T1000 (cell line): ENCODE measurements around the gene THSD4.
"Not testable (repeated sequence)": the region's sequence is repeated elsewhere in the genome, so short reads cannot be mapped to it uniquely, and the experiment has no call there.

Source experiments
- DNase-seq: peaks from one replicate; lab custom pipeline; 2025; ENCODE audit warnings: mixed read lengths; lab: John Stamatoyannopoulos, UW

Gene THSD4

DNA sequence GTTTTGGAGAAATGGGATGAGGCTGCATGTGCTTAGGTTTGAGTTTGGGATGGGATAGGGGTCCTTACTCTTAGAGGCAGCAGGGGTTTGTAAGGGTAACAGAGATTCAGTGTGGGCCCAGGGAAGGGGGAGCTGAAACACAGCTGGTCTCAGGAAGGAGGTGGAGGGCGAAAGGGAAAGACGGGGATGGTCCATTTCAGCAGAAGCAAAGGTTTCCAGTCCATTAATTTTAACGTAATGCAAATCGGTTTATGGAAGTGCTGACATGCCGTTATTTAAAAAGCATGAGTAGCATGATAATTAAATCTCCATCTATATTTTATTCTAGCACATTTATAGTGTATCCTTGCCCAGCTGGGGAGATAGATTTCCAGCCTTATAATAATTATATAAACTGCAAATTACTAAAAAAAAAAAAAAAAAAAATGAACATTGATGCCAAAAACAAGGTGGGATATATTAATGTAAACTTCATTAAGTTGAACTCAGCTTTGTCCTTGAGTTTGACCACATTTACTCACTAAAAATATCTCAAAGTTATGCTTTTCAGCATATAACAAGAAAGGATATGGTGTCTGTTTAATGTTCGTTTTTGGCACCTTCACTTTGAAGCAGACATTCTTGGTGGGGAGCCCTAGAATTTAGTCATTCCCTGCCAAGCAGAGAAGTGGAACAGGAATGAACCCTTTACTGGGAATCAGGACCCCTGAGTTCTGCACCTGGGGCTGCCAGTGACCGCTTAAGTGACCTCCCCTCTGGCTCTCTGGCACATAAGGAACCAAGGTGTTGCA lies 234.7 kb downstream of the THSD4 start:
- DNase-seq, result no peak

DNA sequence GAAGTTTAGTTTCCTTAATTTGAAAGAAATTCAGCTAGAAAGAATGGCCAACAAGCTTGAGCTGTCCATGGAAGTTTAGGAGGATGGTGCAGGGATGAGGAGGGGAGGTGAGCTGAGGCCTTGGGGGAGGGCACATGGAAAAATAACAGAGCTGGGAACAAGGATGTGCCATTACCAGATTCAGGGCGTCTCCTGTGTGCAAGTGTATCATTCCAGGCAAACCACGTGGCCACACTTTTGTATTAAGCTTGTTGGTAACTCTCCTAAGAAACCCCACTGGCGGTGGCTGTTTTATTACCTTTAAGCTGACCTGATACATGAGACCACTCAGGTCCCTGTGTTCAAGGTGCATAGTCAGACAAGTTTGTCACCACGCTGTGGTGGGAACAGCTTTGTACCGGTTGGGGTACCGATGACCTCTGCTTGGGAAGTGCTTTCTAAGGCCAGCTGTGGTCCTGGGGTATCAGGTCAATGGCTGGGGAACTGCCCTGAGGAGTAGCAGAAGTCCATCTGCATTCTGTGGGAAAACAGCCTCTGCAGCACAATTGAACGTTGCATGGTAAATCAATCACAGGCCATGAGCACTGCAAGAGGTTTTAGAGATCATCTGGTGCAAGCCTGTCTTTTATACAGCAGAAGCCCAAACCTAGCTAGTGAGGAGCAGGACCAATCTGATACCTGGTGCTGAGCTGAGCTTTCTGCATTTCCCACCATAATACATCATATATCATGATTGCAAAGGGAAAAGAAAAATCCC lies 235.5 kb downstream of the THSD4 start:
- no peak for DNase-seq

DNA sequence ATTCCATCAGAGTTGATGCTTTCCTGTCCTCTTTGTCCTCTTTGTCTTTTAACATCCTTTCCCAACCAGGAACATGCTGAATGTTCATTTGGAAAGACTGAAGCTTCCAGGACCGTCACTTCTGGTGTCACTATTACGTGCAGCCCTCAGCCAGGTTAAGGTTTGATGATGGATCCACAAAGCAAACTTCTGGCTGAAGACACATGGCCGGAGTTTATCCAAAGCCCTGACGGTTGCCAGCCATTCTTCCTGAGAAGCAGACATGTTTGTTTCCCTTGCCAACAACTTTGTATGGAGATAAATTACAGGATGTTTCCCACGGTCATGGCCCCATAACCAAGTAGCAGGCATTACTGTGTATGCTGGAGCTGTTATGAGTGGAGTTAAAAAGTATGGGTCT lies 236.9 kb downstream of the THSD4 start:
- DNase-seq, result no peak

GRCh38 chr15:71352765-71353164 lies 237.5 kb downstream of the THSD4 start:
- no peak for DNase-seq

GRCh38 chr15:71353171-71353570 lies 237.9 kb downstream of the THSD4 start:
- DNase-seq, result no peak

DNA sequence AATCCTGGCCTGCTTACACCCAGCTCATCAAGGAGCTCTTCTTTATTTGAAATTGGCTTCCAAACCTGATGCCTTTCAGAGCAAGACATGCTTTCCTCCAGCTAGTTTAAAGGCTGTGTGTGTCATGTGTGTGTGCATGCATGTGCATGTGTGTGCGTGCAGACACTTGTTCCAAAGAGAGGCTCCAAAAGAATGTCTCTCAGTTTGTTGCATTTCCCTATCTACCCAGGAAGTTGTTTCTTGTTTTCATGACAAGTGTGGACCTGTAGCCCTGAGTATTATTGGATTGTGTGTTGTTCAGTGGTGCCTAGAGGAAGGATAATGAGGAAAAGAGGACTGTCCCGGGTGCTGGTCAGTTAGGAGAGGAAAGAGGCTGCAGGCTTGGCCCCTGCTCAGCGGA lies 240.0 kb downstream of the THSD4 start:
- no peak for DNase-seq

- no peak for DNase-seq
Measured at GRCh38 chr15:71357321-71357732, 242.1 kb downstream of the THSD4 start.

DNA sequence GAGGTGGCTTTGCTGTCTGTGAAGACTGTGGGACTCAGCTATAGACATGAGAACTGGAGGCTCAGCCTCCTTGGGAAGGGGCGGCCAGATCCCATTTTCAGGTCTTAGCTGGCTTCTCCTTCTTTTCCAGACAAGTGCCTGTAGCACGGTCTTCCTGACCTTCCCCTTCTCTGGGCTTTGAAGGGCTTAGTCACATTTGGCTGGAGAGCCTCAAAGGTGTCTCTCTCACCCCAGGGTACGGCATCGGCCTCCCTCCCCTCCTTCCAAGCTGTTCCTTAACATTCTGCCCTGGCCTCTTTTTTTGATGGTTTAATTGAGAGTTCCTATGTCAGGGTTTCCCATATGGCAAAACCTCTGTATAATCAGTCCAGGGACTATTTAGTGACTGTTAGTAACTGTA lies 242.7 kb downstream of the THSD4 start:
- no peak for DNase-seq

DNA sequence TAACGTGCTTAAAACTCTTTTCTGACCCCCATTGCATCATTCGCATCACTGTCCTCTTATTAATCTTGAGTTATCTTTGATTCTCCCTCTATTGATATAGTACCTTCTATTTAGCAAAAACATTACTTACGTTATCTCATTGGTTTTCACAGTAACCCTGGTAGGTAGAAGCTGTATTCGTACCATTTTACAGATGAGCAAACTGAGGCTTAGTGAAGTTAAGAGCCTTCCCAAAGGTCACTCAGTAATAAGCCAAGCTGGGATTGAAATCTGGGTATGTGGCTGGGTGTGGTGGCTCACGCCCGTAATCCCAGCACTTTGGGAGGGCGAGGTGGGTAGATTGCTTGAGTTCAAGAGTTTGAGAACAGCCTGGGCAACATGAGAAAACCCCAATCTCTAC lies 244.0 kb downstream of the THSD4 start:
- no peak for DNase-seq

- no peak for DNase-seq
Measured at GRCh38 chr15:71362556-71362955, 247.3 kb downstream of the THSD4 start.

DNA sequence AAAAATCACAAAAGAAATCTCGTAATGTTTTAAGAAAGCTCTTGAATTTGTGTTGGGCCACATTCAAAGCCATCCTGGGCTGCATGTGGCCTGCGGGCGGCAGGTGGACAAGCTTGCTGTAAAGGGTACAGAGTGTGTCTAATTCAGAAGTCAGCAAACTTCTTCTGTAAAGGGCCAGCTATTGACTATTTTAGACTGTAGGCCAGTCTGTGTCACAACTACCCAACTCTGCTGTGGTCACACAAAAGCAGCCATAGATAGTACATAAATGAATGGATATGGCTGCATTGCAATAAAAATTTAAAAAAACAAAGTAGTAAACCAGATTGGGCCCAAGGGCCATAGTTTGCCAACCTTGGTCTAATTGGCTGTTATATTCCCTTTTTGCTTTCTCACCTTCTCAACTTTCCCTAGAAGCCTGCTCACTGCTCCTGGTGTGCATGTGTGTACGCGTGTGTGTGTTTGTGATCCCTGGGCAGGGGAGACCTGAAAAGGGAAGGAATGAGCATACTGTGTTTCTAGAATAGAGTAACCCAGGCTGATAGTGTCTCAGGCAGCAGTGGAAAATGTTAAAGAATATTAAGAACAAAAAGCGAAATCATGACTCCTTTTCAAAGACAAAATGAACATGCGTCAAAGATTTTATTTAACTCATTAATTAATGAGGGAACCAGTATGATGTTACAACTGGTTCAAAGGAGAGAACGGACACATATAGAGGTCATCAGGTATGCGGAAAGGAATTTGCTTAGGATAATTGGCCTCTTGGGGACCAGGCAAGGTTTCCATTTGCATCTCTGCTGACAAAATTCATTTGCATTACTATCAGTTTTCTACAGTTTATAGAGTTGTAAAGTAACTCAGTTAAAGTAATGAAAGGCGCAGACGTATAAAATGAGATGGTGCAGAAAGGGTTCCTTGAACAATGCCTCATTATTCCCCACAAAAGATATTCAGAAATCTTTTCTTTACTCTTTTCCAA lies 248.0 kb downstream of the THSD4 start:
- no peak for DNase-seq

DNA sequence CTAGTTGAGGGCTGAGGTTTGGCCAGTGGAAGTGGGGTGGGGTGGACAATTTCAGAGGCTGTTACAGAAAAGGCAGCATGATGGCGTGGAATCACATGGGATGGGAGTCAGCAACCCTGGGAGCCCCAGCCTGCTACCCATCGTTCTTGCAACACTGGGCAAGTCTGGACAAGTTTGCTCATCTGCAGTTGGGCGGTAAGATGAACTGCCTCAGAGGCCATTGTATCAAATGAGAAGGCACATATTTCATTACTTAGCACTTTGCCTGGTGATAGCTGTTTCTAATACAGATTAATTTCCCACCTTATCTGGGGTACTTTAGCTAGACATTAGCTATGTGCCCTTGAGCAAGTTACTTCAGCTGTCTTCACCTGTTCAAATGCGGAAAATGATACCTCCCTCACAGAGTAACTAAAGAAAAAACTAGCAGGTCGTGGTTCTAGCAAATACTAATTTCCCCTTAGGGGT lies 248.9 kb downstream of the THSD4 start:
- no peak for DNase-seq

GRCh38 chr15:71366522-71366921 lies 251.3 kb downstream of the THSD4 start:
- DNase-seq, result no peak

DNA sequence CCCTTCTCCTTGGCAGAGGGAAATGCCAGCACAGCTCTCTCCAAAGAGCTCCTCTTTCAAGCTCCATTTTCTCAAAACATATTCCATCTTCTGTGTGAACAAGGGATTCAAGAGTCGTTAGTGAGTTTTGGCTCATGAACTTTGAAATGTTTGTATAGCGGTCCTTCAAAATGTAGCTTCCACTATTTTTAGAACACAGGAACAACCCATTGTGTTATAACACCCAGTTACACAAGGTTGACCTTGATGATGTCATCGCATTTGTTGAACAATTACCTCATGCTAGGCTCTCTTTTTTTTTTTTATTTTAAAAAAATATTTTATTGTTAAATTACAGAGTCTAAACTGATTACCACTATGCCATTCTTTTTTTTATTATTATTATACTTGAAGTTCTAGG lies 251.7 kb downstream of the THSD4 start:
- DNase-seq, result no peak

- not testable (repeated sequence) for DNase-seq
Measured at GRCh38 chr15:71367737-71368136, 252.5 kb downstream of the THSD4 start.

- DNase-seq, result not testable (repeated sequence)
Measured at GRCh38 chr15:71372769-71373168, 257.5 kb downstream of the THSD4 start.

GRCh38 chr15:71373917-71374316 lies 258.6 kb downstream of the THSD4 start:
- no peak for DNase-seq

DNA sequence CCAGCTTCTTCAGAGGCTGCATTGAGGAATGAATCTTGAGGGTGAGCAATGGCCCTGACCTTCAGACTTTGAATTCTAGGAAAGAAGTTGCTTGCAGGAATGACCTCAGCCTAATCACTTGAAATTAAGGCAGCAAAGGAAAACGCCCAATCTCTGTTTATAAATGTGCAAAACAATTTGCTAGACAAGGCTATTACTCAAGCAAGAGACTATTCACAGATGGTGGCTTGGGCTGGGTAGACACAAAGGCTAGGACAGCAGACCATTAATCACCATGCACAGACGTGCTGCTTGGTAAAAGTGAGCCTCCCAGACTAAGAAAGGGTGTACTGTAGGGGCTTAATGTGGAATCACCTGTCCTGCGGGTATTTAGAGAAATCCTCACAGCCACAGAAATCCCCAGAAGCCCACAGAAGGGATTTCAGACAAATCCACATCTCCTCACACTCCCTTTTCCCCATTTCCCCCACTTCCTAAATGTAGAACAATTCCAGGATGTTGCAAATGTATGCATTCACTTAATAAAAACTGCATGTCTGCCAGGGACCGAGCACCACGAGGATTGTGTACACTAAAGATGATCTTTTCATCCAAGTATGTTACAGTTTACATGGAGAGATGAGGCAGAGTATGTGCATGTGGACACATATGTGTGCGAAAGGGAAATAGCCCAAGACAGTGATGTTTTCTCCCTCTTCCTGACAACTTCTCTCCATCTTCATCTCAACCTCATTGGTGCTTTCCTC lies 259.5 kb downstream of the THSD4 start:
- no peak for DNase-seq

- DNase-seq, result no peak
Measured at GRCh38 chr15:71375934-71376333, 260.7 kb downstream of the THSD4 start.

GRCh38 chr15:71379893-71380292 lies 264.6 kb downstream of the THSD4 start:
- DNase-seq, result no peak

DNA sequence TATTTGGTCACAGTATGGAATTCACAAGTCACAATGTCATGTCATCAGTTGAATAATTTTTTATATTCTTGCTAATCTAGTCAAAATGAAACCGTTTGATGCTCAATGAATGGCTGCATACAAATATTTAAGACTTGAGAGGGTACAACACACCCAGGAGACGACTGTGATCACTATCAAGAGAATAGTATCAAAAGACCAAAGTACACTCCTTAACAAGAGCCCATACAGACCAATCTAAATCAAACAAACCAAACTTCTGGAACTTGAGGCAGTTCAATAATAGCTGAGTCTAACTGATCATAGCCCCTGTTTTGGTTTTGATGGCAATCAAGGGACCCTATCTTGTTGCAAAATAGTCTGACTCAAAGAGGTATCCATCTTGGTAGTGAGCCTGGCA lies 265.1 kb downstream of the THSD4 start:
- DNase-seq, result no peak
